ENCODE measurements around the gene SPIRE1.
"Not testable (repeated sequence)": the region's sequence is repeated elsewhere in the genome, so short reads cannot be mapped to it uniquely, and the experiment has no call there.

SPIRE1 gene

GRCh38 chr18:12577848-12578247 lies 80.1 kb downstream of the SPIRE1 start:
- Mint-ChIP-seq H3K9me3 (no peaks in the 10 kb centered on the region), H3K4me3 (no peak overlapping the region), H3K27ac (no peak overlapping the region), H3K27me3 (no peaks in the 10 kb centered on the region), H3K36me3 (ENCODE audit: insufficient read depth) (no peaks in the 10 kb centered on the region), H3K4me1 (ENCODE audit: low read depth in 2 of 2) (peaks cover 0 to 3% of the 10 kb centered on the region in 2 donors)
- DNase-seq (no peak), ATAC-seq (replicated peaks) (no peak)

DNA sequence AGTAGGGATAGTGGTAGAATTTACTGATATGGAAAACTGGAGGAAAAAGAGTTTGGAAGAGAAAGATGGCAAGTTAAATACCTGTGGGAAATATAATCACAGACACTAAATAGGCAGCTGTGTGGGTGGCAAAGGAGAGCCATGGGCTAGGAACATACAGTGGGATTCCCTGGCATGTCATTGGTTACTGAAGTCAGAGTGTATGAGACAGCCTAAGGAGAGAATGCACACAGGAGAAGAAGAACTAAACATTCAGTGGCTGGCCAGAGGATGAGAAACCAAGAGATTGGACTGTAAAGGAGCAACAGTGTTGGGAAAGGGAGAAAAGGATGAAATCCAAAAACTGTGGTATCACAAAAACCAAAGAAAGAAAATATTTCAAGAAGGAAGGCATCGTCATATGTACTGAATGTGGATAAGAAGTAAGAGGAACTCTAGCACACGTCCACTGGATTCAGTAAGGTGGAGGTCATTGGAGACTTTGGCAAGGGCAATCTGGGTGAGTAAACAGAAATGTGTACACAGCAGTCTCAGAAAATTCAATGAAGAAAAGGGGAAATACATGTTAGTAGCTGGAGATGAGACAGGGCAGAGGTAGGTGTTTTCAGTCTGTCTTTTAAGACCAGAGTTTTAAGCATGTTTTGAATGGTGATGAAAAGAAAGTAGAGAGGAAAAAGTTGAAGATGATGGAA lies 83.3 kb downstream of the SPIRE1 start:
- Mint-ChIP-seq H3K4me1 (ENCODE audit: low read depth in 2 of 2) (no peaks in the 10 kb centered on the region), H3K9me3 (no peaks in the 10 kb centered on the region), H3K27me3 (peaks cover 7 to 11% of the 10 kb centered on the region in 2 donors), H3K4me3 (no peak overlapping the region), H3K36me3 (ENCODE audit: insufficient read depth) (no peaks in the 10 kb centered on the region), H3K27ac (no peak overlapping the region)
- ATAC-seq (replicated peaks), result no peak
- no peak for DNase-seq

- Mint-ChIP-seq H3K36me3 (ENCODE audit: insufficient read depth) (no peaks in the 10 kb centered on the region), H3K27ac (no peak overlapping the region), H3K4me1 (ENCODE audit: low read depth in 2 of 2) (no peaks in the 10 kb centered on the region), H3K4me3 (no peak overlapping the region), H3K9me3 (no peaks in the 10 kb centered on the region), H3K27me3 (peaks cover 7 to 14% of the 10 kb centered on the region in 2 donors)
- no peak for ATAC-seq (replicated peaks)
- no peak for DNase-seq
Measured at GRCh38 chr18:12571630-12572029, 86.3 kb downstream of the SPIRE1 start.

DNA sequence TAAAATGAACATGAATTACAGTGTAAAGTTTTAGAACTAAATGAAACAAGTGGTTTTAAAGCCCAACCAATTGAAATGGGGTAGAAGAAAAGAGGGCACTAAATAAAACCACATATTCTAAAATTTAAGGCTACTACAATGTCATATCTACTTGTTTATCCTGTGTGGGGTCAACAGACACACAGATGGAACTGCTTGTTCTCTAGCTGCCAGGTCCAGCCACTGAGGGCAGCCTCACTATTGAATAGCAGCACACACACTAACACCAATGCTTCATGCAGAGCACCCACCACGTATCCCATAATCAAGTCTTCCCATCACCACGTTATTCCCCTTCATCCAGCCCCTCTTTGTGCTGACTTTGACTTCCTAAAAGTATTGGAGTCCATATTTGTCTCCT lies 88.1 kb downstream of the SPIRE1 start:
- Mint-ChIP-seq H3K36me3 (ENCODE audit: insufficient read depth) (peaks cover 3% of the 10 kb centered on the region), H3K9me3 (no peaks in the 10 kb centered on the region), H3K27ac (no peak overlapping the region), H3K27me3 (peaks cover 7 to 18% of the 10 kb centered on the region in 2 donors), H3K4me3 (no peak overlapping the region), H3K4me1 (ENCODE audit: low read depth in 2 of 2) (no peaks in the 10 kb centered on the region)
- DNase-seq (no peak), ATAC-seq (replicated peaks) (no peak)

GRCh38 chr18:12567849-12568248 lies 90.1 kb downstream of the SPIRE1 start:
- peaks cover 3% of the 10 kb centered on the region for H3K36me3 Mint-ChIP-seq (ENCODE audit: insufficient read depth)
- no peaks in the 10 kb centered on the region for H3K4me1 Mint-ChIP-seq (ENCODE audit: low read depth in 2 of 2)
- H3K27me3 Mint-ChIP-seq, result peaks cover 7 to 28% of the 10 kb centered on the region in 2 donors
- H3K4me3 Mint-ChIP-seq, result no peak overlapping the region
- H3K9me3 Mint-ChIP-seq, result no peaks in the 10 kb centered on the region
- H3K27ac Mint-ChIP-seq, result no peak overlapping the region
- DNase-seq, result no peak
- no peak for ATAC-seq (replicated peaks)

DNA sequence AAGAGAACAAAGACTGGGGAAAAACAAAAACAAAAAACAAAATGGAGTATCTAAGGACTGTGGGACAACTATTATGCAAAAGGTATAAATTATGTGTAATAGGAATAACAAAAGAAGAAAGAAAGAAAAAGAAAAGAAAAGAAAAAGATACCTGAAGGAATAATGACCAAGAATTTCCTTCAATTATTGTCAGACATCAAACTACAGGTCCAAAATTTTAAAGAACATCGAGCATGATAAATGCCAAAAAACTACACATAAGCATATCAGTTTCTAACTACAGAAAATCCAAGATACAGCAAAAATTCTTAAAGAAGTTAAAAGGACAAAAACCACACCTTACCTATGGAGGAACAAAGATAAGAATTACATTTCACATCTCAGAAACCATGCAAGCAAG lies 93.0 kb downstream of the SPIRE1 start:
- H3K27ac Mint-ChIP-seq, result no peak overlapping the region
- H3K36me3 Mint-ChIP-seq (ENCODE audit: insufficient read depth), result peaks cover 3% of the 10 kb centered on the region
- no peaks in the 10 kb centered on the region for H3K9me3 Mint-ChIP-seq
- H3K4me1 Mint-ChIP-seq (ENCODE audit: low read depth in 2 of 2), result no peaks in the 10 kb centered on the region
- H3K27me3 Mint-ChIP-seq, result peaks cover 0 to 19% of the 10 kb centered on the region in 2 donors
- ATAC-seq (replicated peaks), result no peak
- no peak overlapping the region for H3K4me3 Mint-ChIP-seq
- DNase-seq, result no peak

GRCh38 chr18:12564378-12564777 lies 93.5 kb downstream of the SPIRE1 start:
- DNase-seq (no peak), ATAC-seq (replicated peaks) (no peak)
- Mint-ChIP-seq H3K27me3 (peaks cover 0 to 17% of the 10 kb centered on the region in 2 donors), H3K9me3 (no peaks in the 10 kb centered on the region), H3K4me1 (ENCODE audit: low read depth in 2 of 2) (no peaks in the 10 kb centered on the region), H3K36me3 (ENCODE audit: insufficient read depth) (peaks cover 3% of the 10 kb centered on the region), H3K27ac (no peak overlapping the region), H3K4me3 (no peak overlapping the region)

GRCh38 chr18:12560600-12560999 lies 97.3 kb downstream of the SPIRE1 start:
- ATAC-seq (replicated peaks); H3K4me3 Mint-ChIP-seq; DNase-seq; H3K9me3 Mint-ChIP-seq; H3K36me3 Mint-ChIP-seq (ENCODE audit: insufficient read depth); H3K4me1 Mint-ChIP-seq (ENCODE audit: low read depth in 2 of 2); H3K27ac Mint-ChIP-seq: not testable (repeated sequence)
- peaks cover 0 to 13% of the 10 kb centered on the region in 2 donors for H3K27me3 Mint-ChIP-seq

GRCh38 chr18:12559319-12559718 lies 98.6 kb downstream of the SPIRE1 start:
- no peak for DNase-seq
- no peak overlapping the region for H3K27ac Mint-ChIP-seq
- H3K27me3 Mint-ChIP-seq, result peaks cover 0 to 10% of the 10 kb centered on the region in 2 donors
- no peaks in the 10 kb centered on the region for H3K36me3 Mint-ChIP-seq (ENCODE audit: insufficient read depth)
- H3K4me1 Mint-ChIP-seq (ENCODE audit: low read depth in 2 of 2), result peaks cover 0 to 2% of the 10 kb centered on the region in 2 donors
- H3K9me3 Mint-ChIP-seq, result no peaks in the 10 kb centered on the region
- ATAC-seq (replicated peaks), result no peak
- no peak overlapping the region for H3K4me3 Mint-ChIP-seq

DNA sequence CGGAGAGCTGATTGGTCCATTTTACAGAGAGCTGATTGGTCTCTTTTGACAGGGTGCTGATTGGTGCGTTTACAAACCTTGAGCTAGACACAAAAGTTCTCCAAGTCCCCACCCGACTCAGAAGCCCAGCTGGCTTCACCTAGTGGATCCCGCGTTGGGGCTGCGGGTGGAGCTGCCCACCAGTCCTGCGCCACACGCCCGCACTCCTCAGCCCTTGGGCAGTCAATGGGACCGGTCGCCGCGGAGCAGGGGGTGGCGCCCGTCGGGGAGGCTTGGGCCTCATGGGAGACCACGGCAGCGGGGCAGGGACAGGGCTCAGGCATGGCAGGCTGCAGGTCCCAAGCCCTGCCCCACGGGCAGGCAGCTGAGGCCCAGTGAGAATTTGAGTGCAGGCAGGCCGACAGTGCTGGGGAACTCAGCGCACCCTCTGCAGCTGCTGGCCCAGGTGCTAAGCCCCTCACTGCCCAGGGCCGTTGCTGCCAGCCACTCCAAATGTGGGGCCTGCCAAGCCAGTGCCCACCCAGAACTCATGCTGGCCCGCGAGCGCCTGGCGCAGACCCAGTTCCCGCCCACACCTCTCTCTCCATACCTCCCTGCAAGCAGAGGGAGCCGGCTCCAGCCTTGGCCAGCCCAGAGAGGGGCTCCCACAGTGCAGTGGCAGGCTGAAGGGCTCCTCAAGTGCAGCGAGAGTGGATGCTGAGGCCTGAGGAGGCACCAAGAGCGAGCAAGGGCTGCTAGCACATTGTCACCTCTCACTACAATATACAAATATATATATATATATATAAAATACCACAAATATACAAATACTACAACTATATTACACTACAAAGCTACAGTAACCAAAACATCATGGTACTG lies 100.7 kb downstream of the SPIRE1 start:
- no peak overlapping the region for H3K4me3 Mint-ChIP-seq
- H3K9me3 Mint-ChIP-seq, result no peaks in the 10 kb centered on the region
- peaks cover 12 to 15% of the 10 kb centered on the region in 2 donors for H3K27me3 Mint-ChIP-seq
- peaks cover 0 to 2% of the 10 kb centered on the region in 2 donors for H3K4me1 Mint-ChIP-seq (ENCODE audit: low read depth in 2 of 2)
- no peak overlapping the region for H3K27ac Mint-ChIP-seq
- ATAC-seq (replicated peaks) (no peak), DNase-seq (no peak)
- H3K36me3 Mint-ChIP-seq (ENCODE audit: insufficient read depth), result no peaks in the 10 kb centered on the region

DNA sequence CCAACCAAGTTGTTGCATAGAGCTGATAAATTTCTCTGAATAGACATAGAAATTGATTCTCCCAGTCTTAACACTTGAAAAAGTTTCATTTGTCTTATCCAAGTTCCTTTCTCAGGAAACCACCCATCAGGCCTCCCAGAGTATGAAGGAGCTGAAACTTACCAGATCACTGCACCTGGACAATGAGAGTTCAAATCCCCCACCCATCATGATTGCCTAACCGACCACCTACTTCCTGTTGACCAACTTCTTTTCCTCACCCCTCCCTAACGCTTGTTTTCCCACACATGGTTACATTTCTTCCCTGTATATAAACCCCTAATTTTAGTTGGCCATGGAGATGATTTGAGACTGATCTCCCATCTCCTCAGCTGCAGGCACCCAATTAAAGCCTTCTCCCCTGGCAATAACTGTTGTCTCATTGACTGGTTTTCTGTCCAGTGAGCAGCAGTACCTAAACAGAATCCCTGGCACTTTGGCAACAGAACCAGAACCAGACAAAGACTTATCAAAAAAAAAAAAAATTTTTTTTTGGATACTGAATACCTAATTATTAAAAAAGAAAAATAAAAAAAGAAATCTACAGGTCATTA lies 103.0 kb downstream of the SPIRE1 start:
- peaks cover 0 to 2% of the 10 kb centered on the region in 2 donors for H3K4me1 Mint-ChIP-seq (ENCODE audit: low read depth in 2 of 2)
- H3K27me3 Mint-ChIP-seq, result peaks cover 14 to 15% of the 10 kb centered on the region in 2 donors
- H3K36me3 Mint-ChIP-seq (ENCODE audit: insufficient read depth), result no peaks in the 10 kb centered on the region
- H3K27ac Mint-ChIP-seq, result no peak overlapping the region
- DNase-seq (no peak), ATAC-seq (replicated peaks) (no peak)
- H3K4me3 Mint-ChIP-seq, result no peak overlapping the region
- H3K9me3 Mint-ChIP-seq, result no peaks in the 10 kb centered on the region

DNA sequence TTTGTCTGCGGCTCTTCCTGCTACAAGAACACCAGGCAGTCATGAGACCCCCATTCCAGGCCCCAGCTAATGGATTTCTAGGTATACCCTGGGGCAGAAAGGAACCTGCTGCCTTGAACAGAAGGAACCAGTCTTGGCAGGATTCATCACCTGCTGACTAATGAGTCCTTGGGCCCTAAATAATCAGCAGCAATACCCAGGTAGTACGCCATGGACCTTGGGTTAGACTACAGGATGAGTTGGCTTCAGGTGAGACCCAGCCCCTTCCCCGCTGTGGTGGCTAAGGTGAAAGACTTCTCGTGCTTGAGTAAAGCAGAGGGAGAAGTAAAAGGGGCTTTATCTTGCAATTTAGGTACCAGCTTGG lies 105.0 kb downstream of the SPIRE1 start:
- ATAC-seq (replicated peaks), result no peak
- H3K36me3 Mint-ChIP-seq (ENCODE audit: insufficient read depth), result no peaks in the 10 kb centered on the region
- peaks cover 14 to 15% of the 10 kb centered on the region in 2 donors for H3K27me3 Mint-ChIP-seq
- H3K27ac Mint-ChIP-seq, result no peak overlapping the region
- H3K4me3 Mint-ChIP-seq, result no peak overlapping the region
- no peak for DNase-seq
- H3K4me1 Mint-ChIP-seq (ENCODE audit: low read depth in 2 of 2), result peaks cover 0 to 2% of the 10 kb centered on the region in 2 donors
- H3K9me3 Mint-ChIP-seq, result no peaks in the 10 kb centered on the region

DNA sequence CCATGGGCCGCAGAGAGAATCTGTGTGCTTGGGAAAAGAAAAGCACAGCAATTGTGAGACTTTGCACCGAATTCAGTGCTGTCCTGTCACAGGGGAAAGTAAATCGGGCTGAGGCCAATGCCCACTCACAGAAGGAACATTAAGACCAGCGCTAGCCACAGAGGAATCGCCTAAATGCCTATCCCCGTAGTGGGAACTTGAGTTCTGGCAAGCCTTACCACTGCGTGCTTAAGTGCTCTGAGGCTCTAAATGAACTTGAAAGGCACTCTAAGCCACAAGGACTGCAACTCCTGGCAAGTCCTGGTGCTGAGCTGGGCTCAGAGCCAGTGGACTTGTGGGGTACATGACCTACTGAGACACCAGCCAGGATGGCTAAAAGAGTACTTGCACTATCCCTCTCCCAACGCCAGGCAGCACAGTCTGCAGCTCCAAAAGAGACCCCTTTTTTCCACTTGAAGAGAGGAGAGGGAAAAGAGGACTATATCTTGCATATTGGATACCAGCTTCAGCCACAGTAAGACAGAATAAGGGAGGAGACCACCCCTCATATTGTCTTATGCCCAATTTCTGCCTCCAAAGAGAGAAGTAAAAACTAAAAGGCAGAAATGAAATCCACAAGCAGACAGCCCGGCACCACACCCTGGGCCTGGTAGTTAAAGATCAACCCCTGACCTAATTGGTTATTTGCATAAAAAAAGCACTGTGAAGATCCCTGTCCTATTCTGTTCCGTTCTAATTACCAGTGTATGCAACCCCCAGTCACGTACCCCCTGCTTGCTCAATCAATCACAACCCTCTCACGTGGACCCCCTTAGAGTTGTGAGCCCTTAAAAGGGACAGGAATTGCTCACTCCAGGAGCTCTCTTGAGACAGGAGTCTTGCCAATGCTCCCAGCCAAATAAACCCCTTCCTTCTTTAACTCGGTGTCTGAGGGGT lies 105.7 kb downstream of the SPIRE1 start:
- not testable (repeated sequence) for H3K4me3 Mint-ChIP-seq; ATAC-seq (replicated peaks); H3K27ac Mint-ChIP-seq; DNase-seq; H3K4me1 Mint-ChIP-seq (ENCODE audit: low read depth in 2 of 2); H3K36me3 Mint-ChIP-seq (ENCODE audit: insufficient read depth); H3K9me3 Mint-ChIP-seq
- peaks cover 14 to 15% of the 10 kb centered on the region in 2 donors for H3K27me3 Mint-ChIP-seq

Data from effector memory CD8-positive, alpha-beta T cell (primary cell).